Peyer's patch (tissue), 4 donors: Measurements from ENCODE around the gene PKP4. TPM values are rescaled to one million over a fixed set of nuclear protein-coding genes. Genes with fewer than 3 reads are reported as not detected.

ENCODE experiments used
- DNase-seq, 3 donors: peaks; one replicate each; pipeline ENCODE4 v3.0.0-alpha.2; 2017 to 2019
- H3K27ac ChIP-seq, 4 donors: fragments of 200-600 bp; sonication (generic); one replicate each; pipeline ENCODE4 v1.5.1; 2016 to 2019
- H3K27me3 ChIP-seq, 2 donors: fragments of 200-600 bp; sonication (generic); one replicate each; pipeline ENCODE4 v1.5.1; 2019
- H3K36me3 ChIP-seq, 3 donors: fragments of 200-600 bp; sonication (generic); one replicate each; pipeline ENCODE4 v1.5.1; 2016 to 2019
- H3K4me1 ChIP-seq, 4 donors: fragments of 200-600 bp; sonication (generic); one replicate each; pipeline ENCODE4 v1.5.1; 2016 to 2019
- H3K4me3 ChIP-seq, 4 donors: fragments of 200-600 bp; sonication (generic); 1 replicate in 3 of 4; 2 replicates in 1 of 4; pipeline ENCODE4 v1.5.1; 2016 to 2019; ENCODE audit warnings: mild to moderate bottlenecking in 1 of 4
- H3K9me3 ChIP-seq, 4 donors: fragments of 200-600 bp; sonication (generic); one replicate each; pipeline ENCODE4 v1.5.1; 2016 to 2019; ENCODE audit warnings: mild to moderate bottlenecking in 1 of 4
- POLR2A ChIP-seq, 2 donors: fragments of 450-650 bp; IDR thresholded peaks; one replicate each; pipeline ENCODE4 v1.5.1; 2017; ENCODE audit warnings: antibody characterized with exemption in 2 of 2, mild to moderate bottlenecking in 2 of 2, moderate library complexity in 2 of 2
- total RNA-seq, 4 donors: library from RNA; depleted of rRNA; stranded (reverse); fragments of >200 nt; gene quantifications; one replicate each; pipeline ENCODE4 v1.1.0, GENCODE V29; 2016
- TF ChIP-seq, protein P1 (sequence below), 6 experiments: fragments of 450-650 bp in 4 of 6; fragments of 200-600 bp in 2 of 6; sonication (generic) in 1 of 6; IDR thresholded peaks; one replicate each; pipeline ENCODE4 v1.5.1; 2017 to 2019; ENCODE audit warnings: antibody characterized with exemption in 6 of 6, mild to moderate bottlenecking in 3 of 6, moderate library complexity in 1 of 6

Gene PKP4
- total RNA-seq, 4 donors from 2014 or later = 67.8 to 168 (median 117) TPM

DNA sequence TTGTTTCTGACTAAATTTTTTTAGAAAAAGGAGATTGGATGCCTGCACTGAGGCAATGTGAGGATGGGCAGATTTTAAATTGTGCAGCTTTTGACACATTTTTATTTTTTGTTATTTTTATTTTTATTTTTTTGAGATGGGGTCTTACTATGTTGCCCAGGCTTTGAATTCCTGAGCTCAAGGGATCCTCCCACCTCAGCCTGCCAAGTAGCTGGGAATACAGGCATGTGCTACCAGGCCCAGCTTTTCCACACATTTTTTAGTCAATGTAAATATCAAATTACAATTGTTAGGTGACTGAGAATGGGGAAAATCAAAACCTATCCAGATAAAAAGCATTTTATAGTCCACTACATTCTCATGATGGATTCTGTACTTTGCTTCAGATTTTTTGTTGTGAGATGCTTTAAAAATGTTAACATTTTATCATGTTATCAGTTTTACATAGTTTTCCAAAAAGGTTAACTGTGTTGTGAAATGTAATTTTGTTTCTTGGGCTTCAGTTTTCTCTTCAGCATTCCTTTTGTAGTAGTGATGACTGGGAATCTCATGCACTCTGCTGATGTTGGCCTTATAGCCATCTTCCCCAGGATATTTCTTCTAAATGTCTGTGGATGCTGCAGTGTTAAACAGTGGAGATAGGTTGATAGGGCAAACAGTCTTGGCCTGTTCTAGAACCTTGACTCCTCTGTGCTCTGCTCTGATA, 41.4 kb downstream of the PKP4 start:
- Histone ChIP-seq H3K36me3 (no peaks in the 10 kb centered on the region), H3K27ac (no peak overlapping the region), H3K4me3 (no peak overlapping the region), H3K4me1 (no peaks in the 10 kb centered on the region), H3K27me3 (no peaks in the 10 kb centered on the region), H3K9me3 (no peaks in the 10 kb centered on the region)
- no peak for DNase-seq
- TF ChIP-seq POLR2A (IDR thresholded peaks at IDR 0.05) = no peak
- TF ChIP-seq, protein P1, sequence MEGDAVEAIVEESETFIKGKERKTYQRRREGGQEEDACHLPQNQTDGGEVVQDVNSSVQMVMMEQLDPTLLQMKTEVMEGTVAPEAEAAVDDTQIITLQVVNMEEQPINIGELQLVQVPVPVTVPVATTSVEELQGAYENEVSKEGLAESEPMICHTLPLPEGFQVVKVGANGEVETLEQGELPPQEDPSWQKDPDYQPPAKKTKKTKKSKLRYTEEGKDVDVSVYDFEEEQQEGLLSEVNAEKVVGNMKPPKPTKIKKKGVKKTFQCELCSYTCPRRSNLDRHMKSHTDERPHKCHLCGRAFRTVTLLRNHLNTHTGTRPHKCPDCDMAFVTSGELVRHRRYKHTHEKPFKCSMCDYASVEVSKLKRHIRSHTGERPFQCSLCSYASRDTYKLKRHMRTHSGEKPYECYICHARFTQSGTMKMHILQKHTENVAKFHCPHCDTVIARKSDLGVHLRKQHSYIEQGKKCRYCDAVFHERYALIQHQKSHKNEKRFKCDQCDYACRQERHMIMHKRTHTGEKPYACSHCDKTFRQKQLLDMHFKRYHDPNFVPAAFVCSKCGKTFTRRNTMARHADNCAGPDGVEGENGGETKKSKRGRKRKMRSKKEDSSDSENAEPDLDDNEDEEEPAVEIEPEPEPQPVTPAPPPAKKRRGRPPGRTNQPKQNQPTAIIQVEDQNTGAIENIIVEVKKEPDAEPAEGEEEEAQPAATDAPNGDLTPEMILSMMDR (IDR thresholded peaks at IDR 0.05) = no peak

DNA sequence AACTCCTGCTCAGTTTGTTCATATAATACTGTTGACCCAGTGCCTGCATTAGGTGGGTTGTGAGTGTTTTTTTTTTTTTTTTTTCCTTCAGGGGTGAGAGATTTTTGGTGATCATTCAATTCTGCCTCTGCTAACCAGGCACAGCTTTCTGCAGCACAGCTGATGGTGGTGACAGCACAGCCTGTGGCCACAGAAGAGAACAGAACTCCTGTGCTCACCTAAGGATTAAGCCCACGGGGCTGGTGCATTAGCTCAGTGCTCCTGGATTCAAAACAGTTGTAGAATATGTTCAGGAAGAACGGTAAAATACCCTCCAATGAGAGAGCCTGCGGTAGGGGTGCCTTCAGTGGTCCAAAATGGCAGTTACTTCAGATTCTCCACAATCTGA, 42.0 kb downstream of the PKP4 start:
- Histone ChIP-seq H3K27me3 (no peaks in the 10 kb centered on the region), H3K4me1 (no peaks in the 10 kb centered on the region), H3K27ac (no peak overlapping the region), H3K9me3 (no peaks in the 10 kb centered on the region), H3K36me3 (no peaks in the 10 kb centered on the region), H3K4me3 (no peak overlapping the region)
- DNase-seq = no peak
- TF ChIP-seq POLR2A (IDR thresholded peaks at IDR 0.05) = no peak
- TF ChIP-seq, protein P1 (IDR thresholded peaks at IDR 0.05) = no peak

DNA sequence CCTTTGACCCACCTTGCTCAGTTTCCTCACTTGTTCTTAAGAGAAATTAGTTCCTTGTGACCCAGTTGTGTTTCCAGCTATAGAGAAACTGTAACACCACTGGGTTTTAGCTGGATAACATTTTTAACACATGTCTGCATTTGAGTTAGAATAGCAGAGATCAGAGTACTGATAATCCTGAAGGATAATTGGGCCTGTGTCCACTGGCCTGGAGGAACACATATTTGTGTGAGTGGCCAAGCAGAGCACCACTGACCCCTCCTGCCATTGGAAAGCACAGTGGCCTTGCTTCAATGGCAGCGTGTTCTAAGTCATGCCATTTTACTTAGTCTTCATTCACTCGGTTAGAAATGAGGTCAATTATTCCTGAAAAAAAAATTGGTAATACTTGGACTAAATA, 42.6 kb downstream of the PKP4 start:
- Histone ChIP-seq H3K27me3 (no peaks in the 10 kb centered on the region), H3K4me1 (no peaks in the 10 kb centered on the region), H3K4me3 (no peak overlapping the region), H3K36me3 (no peaks in the 10 kb centered on the region), H3K27ac (no peak overlapping the region), H3K9me3 (no peaks in the 10 kb centered on the region)
- no peak for DNase-seq
- TF ChIP-seq, protein P1 (IDR thresholded peaks at IDR 0.05) = no peak
- TF ChIP-seq POLR2A (IDR thresholded peaks at IDR 0.05) = no peak

DNA sequence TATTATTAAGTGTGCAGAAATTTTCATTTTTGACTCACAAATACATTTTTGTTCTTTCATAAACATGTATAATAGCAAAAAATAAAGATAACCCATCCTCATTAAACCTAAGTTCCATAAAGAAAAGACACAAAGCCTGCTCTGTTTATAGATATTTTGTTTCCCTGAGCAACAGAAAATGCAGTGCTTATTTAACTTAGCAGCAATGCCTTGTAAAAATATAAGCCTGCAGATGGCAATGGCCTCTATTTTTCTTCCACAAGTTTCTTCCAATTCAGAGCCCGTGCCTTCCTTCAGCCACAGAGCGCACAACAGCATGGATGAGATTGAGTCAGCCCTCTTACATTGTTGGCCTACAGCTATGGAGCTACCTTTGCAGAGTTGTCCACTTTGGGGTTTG, 43.6 kb downstream of the PKP4 start:
- no peaks in the 10 kb centered on the region for H3K9me3 ChIP-seq
- H3K4me1 ChIP-seq = no peaks in the 10 kb centered on the region
- H3K4me3 ChIP-seq = no peak overlapping the region
- TF ChIP-seq, protein P1 (IDR thresholded peaks at IDR 0.05) = no peak
- TF ChIP-seq POLR2A (IDR thresholded peaks at IDR 0.05) = no peak
- no peaks in the 10 kb centered on the region for H3K36me3 ChIP-seq
- DNase-seq = no peak
- H3K27ac ChIP-seq = no peak overlapping the region
- H3K27me3 ChIP-seq = no peaks in the 10 kb centered on the region

DNA sequence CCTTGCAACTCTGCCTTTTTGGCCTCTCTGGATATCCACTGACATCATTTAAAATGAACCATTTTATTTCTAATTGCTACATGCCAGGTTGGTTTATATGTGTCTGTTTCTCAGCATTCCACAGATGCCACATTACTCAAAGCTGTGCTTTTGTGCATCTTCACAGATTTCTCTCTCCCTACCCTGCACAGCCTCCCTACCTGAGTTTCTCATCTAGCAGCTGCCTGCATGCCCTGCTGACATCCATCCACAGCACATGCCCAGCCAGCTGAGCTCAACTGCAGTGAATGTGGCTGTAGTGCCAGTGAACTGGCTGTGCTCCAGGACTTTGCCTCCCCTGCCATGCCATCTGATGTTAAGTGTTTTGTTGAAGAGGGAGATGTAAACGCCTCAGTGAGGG, 44.5 kb downstream of the PKP4 start:
- DNase-seq = no peak
- no peaks in the 10 kb centered on the region for H3K4me1 ChIP-seq
- no peak for TF ChIP-seq POLR2A (IDR thresholded peaks at IDR 0.05)
- TF ChIP-seq, protein P1 (IDR thresholded peaks at IDR 0.05) = no peak

DNA sequence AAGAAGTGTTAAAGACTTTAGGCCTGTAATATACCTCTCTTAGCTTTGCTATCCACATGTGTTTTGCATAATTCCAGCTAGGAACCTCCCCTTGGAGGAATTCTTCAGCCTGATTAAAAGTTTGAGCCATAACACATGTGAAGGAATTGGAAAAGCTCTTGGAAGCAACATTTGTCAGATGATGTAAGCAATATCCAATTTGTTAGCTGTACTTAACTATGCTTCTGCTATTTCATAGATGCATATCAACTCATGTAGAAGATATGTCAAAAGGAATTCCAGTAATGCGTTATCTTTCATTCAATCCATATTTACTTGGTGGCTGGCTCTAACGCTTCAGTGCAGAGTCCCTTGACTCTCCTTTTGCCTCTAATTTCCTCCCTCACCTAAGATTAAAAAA, 46.2 kb downstream of the PKP4 start:
- no peak for DNase-seq
- TF ChIP-seq, protein P1 (IDR thresholded peaks at IDR 0.05) = no peak
- TF ChIP-seq POLR2A (IDR thresholded peaks at IDR 0.05) = no peak
- H3K27me3 ChIP-seq = no peaks in the 10 kb centered on the region
- H3K4me1 ChIP-seq = no peaks in the 10 kb centered on the region
- no peaks in the 10 kb centered on the region for H3K36me3 ChIP-seq
- no peaks in the 10 kb centered on the region for H3K9me3 ChIP-seq
- H3K4me3 ChIP-seq = no peak overlapping the region
- no peak overlapping the region for H3K27ac ChIP-seq

More for the DNA sequence above, 44.5 kb downstream of the PKP4 start:
- Histone ChIP-seq H3K27me3 (no peaks in the 10 kb centered on the region), H3K4me3 (no peak overlapping the region), H3K36me3 (no peaks in the 10 kb centered on the region), H3K9me3 (no peaks in the 10 kb centered on the region), H3K27ac (no peak overlapping the region)
